HT-29 (cell line): ENCODE data around the gene CCM2. TPM values are rescaled to one million over a fixed set of nuclear protein-coding genes. Genes with fewer than 3 reads are reported as not detected.

Experiments
- DNase-seq: peaks from one replicate; pipeline ENCODE4 v3.0.0-alpha.2; 2015; ENCODE audit warnings: low spot score
- total RNA-seq: library from RNA; depleted of rRNA; stranded (reverse); fragments of >200 nt; shearing (Covaris generic); gene quantifications from 2 replicates; pipeline ENCODE4 v1.2.3, GENCODE V29; 2014

CCM2 gene
- total RNA-seq, 1 experiment from 2014 or later: 90.2 TPM

GRCh38 chr7:44969049-44969700 lies 30.8 kb upstream of the CCM2 start:
- no peak for DNase-seq

GRCh38 chr7:44969701-44970522 lies 30.1 kb upstream of the CCM2 start:
- no peak for DNase-seq

- no peak for DNase-seq
Observed at GRCh38 chr7:44970523-44971051, 29.4 kb upstream of the CCM2 start.

- DNase-seq: no peak
Observed at GRCh38 chr7:44971188-44971901, 28.7 kb upstream of the CCM2 start.

GRCh38 chr7:44971902-44972441 lies 28.0 kb upstream of the CCM2 start:
- no peak for DNase-seq

GRCh38 chr7:44972562-44972961 lies 27.4 kb upstream of the CCM2 start:
- DNase-seq: no peak

- peak; percentile 68 for DNase-seq
Observed at GRCh38 chr7:44973610-44974401, 26.2 kb upstream of the CCM2 start.

- no peak for DNase-seq
Observed at GRCh38 chr7:44974549-44974948, 25.5 kb upstream of the CCM2 start.

GRCh38 chr7:44975331-44976039 lies 24.5 kb upstream of the CCM2 start:
- no peak for DNase-seq

GRCh38 chr7:44976040-44976745 lies 23.8 kb upstream of the CCM2 start:
- no peak for DNase-seq

- no peak for DNase-seq
Observed at GRCh38 chr7:44976746-44977196, 23.2 kb upstream of the CCM2 start.

- DNase-seq: no peak
Observed at GRCh38 chr7:44977304-44977958, 22.6 kb upstream of the CCM2 start.

- no peak for DNase-seq
Observed at GRCh38 chr7:44977959-44978335, 22.1 kb upstream of the CCM2 start.

GRCh38 chr7:44978511-44979366 lies 21.3 kb upstream of the CCM2 start, which contains the start of gene MYO1G:
TSS of gene MYO1G (minus strand) at chr7:44979015. CDS start at chr7:44978961, 54 bp downstream.
- no peak for DNase-seq

- no peak for DNase-seq
Observed at GRCh38 chr7:44979481-44980392, 20.3 kb upstream of the CCM2 start.

- DNase-seq: no peak
Observed at GRCh38 chr7:44980393-44981034, 19.5 kb upstream of the CCM2 start.
